Right kidney (tissue), 1 donor: Measurements from ENCODE around the gene SUB1.
"Not testable (repeated sequence)": the region's sequence is repeated elsewhere in the genome, so short reads cannot be mapped to it uniquely, and the experiment has no call there.

Experiments
- DNase-seq: peaks from one replicate; pipeline ENCODE4 v3.0.0-alpha.2; 2016

The SUB1 gene

GRCh38 chr5:32562843-32563242, 22.5 kb upstream of the SUB1 start:
- DNase-seq: no peak

- DNase-seq: no peak
Observed at GRCh38 chr5:32563614-32564013, 21.7 kb upstream of the SUB1 start.

GRCh38 chr5:32565145-32565544, 20.2 kb upstream of the SUB1 start:
- DNase-seq: no peak

- no peak for DNase-seq
Observed at GRCh38 chr5:32566319-32567111, 18.8 kb upstream of the SUB1 start.

DNA sequence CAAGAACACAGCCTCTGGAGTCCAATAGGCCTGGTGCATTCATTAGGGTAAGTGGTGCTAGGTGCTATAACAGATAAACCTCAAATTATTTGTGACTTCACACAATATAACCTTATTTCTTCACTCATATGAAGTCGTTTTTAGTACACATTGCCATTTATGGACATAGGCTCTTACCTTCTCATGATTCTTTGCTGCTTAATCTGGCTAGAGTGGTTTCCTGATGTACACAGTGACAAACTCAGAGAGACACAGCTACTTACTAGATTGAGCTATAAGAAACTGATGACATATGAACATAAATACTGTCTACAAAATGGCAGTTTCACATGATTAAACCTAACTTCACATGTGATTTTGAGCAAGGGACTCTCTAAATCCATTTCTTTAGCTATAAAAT, 14.2 kb upstream of the SUB1 start:
- no peak for DNase-seq

- DNase-seq: no peak
Observed at GRCh38 chr5:32572778-32573480, 12.4 kb upstream of the SUB1 start.

- DNase-seq: not testable (repeated sequence)
Observed at GRCh38 chr5:32573481-32573854, 11.9 kb upstream of the SUB1 start.

GRCh38 chr5:32574540-32575175, 10.7 kb upstream of the SUB1 start:
- DNase-seq: no peak

GRCh38 chr5:32578363-32578762, 7.0 kb upstream of the SUB1 start:
- no peak for DNase-seq

GRCh38 chr5:32578764-32579163, 6.6 kb upstream of the SUB1 start:
- no peak for DNase-seq

DNA sequence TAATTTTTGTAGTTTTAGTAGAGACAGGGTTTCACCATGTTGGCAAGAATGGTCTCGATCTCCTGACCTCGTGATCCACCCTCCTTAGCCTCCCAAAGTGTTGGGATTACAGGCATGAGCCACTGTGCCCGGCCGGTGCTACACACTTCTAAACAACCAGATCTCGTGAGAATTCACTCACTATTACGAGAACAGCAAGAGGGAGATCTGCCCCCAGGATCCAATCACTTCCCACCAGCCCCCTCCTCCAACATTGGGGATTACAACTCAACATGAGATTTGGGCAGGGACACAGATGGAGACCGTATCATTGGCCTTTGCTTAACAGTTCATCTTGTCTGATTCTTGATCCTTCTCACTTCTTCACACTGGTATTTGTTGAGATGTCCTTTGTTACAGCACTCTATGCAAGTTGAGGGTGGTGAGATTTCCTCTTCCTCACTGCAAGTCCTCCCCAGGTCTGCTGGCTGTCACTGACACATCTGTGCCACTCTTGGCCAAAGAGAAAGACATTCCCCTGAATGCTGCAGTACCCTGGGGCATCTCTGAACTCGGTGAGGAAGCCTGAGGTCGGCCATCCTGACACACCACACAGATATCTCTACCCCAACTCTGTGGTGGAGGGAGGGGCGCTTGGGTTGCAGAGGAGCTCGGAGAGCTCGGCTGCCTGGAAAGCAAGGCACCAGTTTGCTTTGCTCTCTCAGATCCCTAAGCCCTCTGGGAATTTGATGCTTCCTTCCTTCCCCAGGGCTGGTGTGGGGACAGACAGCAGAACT, 4.2 kb upstream of the SUB1 start:
- DNase-seq: no peak

- no peak for DNase-seq
Observed at GRCh38 chr5:32583582-32584232, 1.6 kb upstream of the SUB1 start.

DNA sequence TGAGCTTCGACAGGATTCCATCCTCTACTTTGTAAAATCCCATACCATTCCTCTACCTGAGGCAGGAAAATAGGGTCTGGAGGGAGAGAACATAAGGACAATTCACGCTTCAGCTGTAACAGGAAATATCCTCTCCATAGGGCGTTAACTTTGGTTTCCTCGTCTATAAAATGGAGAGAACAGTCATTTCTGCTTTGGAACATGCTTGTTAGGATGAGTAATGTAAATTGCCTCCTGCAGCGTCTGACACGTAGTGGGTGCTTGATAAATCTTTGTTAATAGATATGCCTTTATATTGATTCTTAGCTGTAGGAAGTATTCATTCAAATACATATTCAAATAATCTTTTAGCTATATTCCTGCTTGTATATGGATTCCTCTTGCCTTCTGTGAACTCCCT, 711 bp upstream of the SUB1 start:
- no peak for DNase-seq

- no peak for DNase-seq
Observed at GRCh38 chr5:32585122-32585445, 273 bp upstream of the SUB1 start.

DNA sequence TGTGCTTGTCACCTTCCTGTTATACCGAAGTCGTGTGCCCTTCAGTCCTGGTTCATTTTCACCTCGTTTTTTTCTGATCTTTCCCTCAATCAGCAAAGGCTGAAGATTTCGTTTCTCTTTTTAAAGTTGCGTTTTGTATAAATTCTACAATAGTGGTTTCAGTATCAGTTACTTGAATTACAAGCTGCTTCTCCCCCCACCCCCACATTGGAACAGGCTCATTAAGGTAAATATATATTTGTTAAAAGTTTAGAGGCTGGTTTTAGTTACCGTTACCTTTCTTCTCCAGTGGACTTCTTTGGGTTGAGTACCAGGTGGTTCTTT, 881 bp downstream of the SUB1 start:
- DNase-seq: no peak

DNA sequence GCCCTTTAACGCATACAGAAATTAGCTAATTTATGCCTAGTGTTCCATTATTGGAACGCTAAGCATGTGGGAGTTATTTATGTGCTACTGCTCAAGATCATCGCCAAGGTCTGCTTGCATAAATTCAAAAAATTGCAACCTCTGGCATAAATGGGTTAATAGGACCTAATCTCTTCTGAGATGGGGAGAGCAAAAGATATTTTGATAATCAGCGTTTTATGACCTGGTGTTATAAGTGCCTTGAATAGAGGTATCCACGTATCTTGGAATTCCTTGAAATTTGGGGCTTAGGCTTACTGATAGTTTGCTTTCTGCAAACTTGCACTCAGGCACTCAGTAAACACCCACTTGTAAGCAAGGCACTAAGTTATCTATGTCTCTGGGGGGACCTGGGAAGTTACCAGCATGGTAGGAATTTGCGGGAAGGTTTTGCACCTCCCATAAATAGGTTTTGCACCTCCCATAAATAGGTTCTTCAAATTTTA, 1.8 kb downstream of the SUB1 start:
- DNase-seq: no peak

DNA sequence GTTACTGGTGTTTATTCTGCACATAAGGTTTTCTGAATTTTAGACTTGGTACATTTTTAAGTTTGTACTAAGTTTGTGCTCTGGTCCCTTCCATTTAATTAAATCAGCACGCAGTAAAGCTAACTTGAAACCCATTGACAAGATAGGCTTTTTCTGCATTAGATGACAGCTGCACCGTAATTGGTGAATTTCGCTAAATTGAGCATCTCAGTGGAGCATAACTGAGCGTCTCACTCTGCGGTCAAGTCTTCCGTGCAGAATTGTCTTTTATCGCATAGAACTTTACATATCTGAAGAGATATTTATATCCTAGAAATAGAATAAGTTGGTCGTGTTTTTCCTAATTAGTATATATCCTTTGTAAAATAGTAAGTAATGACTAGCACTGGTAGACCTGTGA, 4.1 kb downstream of the SUB1 start:
- no peak for DNase-seq

DNA sequence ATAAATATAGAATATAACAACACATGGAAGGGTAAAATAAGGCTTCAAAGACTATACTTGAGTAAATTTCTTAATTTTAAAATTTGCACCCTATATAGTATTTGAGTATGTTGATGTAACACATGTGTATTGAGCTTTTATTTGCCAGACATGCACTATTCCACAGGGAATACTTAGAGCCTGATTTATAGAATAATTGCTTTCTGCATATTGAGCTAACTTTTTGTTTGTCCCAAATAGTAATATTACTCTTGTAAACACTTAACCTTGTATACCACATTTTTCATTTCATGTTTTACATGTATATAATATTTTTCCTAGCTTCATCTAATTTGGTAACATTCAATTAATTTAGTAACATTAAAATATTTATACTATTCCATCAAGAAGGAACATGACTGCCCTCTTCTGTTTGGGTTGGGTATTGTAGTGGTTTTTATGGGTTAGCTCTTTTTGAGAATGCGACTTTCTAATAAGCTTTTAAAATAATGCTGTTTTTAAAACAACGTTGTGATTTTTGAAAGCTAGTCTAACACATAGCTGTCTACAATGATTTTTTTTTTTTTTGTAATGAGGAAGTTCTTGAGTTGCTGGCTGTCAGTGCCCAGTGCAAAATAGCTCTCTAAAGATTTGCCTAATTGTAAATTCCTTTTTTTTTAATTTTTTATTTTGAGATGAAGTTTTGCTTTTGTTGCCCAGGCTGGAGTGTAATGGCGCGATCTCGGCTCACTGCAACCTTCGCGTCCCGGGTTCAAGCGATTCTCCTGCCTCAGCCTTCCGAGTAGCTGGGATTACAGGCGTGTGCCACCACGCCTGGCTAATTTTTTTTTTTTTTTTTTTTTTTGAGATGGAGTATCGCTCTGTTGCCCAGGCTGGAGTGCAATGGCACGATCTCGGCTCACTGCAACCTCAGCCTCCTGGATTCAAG, 4.8 kb downstream of the SUB1 start:
- no peak for DNase-seq

DNA sequence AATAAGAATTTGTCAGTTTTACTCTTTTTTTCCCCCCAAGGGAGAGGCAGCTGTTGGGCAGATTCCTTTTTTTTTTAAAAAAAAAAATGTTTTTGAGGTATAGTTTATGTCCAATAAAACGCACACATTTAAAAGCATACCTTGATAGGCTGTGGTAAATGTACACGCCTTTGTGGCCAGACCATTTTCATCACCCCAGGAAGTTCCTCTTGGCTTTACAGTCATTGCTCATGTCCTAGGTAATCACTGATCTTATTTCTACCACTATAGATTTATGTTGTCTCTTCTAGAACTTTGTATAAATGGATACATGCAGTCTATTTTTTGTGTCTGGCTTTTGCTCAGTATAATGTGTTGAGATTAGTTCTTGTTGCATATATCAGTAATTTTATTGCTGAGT, 9.8 kb downstream of the SUB1 start:
- DNase-seq: no peak

- no peak for DNase-seq
Observed at GRCh38 chr5:32597041-32597629, 11.8 kb downstream of the SUB1 start.
